ENCODE measurements around the gene COL21A1.

DNA sequence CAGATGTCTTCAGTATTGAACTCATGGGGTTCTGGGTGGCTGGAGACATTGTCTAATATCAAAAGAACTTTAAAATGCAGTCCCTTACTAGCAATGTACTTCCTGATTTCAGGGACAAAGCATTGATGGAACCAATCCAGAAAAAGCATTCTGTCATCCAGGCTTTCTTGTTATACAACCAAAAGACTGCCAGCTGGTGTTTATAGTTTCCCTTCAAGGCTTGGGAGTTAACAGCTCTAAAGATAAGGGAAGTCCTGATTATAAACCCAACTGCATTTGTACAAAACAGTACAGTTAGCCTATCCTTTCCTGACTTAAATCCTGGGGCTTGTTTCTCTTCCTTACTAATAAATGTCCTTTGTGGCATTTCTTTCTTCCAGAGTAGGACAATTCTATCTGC lies 160.0 kb downstream of the COL21A1 start:
- TF ChIP-seq, protein P1, sequence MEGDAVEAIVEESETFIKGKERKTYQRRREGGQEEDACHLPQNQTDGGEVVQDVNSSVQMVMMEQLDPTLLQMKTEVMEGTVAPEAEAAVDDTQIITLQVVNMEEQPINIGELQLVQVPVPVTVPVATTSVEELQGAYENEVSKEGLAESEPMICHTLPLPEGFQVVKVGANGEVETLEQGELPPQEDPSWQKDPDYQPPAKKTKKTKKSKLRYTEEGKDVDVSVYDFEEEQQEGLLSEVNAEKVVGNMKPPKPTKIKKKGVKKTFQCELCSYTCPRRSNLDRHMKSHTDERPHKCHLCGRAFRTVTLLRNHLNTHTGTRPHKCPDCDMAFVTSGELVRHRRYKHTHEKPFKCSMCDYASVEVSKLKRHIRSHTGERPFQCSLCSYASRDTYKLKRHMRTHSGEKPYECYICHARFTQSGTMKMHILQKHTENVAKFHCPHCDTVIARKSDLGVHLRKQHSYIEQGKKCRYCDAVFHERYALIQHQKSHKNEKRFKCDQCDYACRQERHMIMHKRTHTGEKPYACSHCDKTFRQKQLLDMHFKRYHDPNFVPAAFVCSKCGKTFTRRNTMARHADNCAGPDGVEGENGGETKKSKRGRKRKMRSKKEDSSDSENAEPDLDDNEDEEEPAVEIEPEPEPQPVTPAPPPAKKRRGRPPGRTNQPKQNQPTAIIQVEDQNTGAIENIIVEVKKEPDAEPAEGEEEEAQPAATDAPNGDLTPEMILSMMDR (conservative IDR thresholded peaks at IDR 0.05) = no peak
- TF ChIP-seq ZFX (IDR thresholded peaks at IDR 0.05) = no peak

Measured in C4-2B (cell line).